Activated CD4-positive, alpha-beta T cell treated with anti-CD3 and anti-CD28 coated beads, Interleukin-2, amount 50 U/mL, for 48 hours (primary cell): ENCODE data around the gene KNDC1.
"Not testable (repeated sequence)": the region's sequence is repeated elsewhere in the genome, so short reads cannot be mapped to it uniquely, and the experiment has no call there.

ENCODE experiments used
- DNase-seq, 2 experiments: peaks; one replicate each; pipeline ENCODE4 v3.0.0-alpha.2; 2020

KNDC1 gene

GRCh38 chr10:133209117-133209516 is 49.1 kb downstream of the KNDC1 start:
- DNase-seq: no peak

GRCh38 chr10:133209641-133210040 is 49.6 kb downstream of the KNDC1 start:
- no peak for DNase-seq

- DNase-seq: no peak
Observed at GRCh38 chr10:133210398-133211140, 50.5 kb downstream of the KNDC1 start.

- DNase-seq: no peak
Observed at GRCh38 chr10:133211141-133211830, 51.3 kb downstream of the KNDC1 start.

- DNase-seq: no peak
Observed at GRCh38 chr10:133211959-133212852, 52.2 kb downstream of the KNDC1 start.

GRCh38 chr10:133212853-133213494 is 53.0 kb downstream of the KNDC1 start:
- no peak for DNase-seq

GRCh38 chr10:133213641-133214467 is 53.8 kb downstream of the KNDC1 start:
- DNase-seq: no peak

- no peak for DNase-seq
Observed at GRCh38 chr10:133214468-133215410, 54.7 kb downstream of the KNDC1 start.

GRCh38 chr10:133215586-133215985 is 55.6 kb downstream of the KNDC1 start:
- DNase-seq: no peak

- DNase-seq: no peak
Observed at GRCh38 chr10:133216776-133217175, 56.8 kb downstream of the KNDC1 start.

- DNase-seq: no peak
Observed at GRCh38 chr10:133217800-133218589, 58.0 kb downstream of the KNDC1 start.

GRCh38 chr10:133218891-133219290 is 58.9 kb downstream of the KNDC1 start:
- no peak for DNase-seq

GRCh38 chr10:133219782-133220181 is 59.8 kb downstream of the KNDC1 start:
- DNase-seq: no peak

- no peak for DNase-seq
Observed at GRCh38 chr10:133221331-133221730, 61.3 kb downstream of the KNDC1 start.

GRCh38 chr10:133221756-133222155 is 61.7 kb downstream of the KNDC1 start:
- DNase-seq: not testable (repeated sequence)

GRCh38 chr10:133224076-133224475 is 64.1 kb downstream of the KNDC1 start:
- DNase-seq: no peak

- no peak for DNase-seq
Observed at GRCh38 chr10:133224756-133225372, 64.8 kb downstream of the KNDC1 start.

- peak; percentile 26 to 40 for DNase-seq
Observed at GRCh38 chr10:133225707-133226191, 65.7 kb downstream of the KNDC1 start.

GRCh38 chr10:133226251-133226808 is 66.3 kb downstream of the KNDC1 start:
- peak in 1 of 2 experiments; percentile 36 for DNase-seq
